Right lung (tissue), 10 donors: ENCODE data around the gene PHEX. TPM values are rescaled to one million over a fixed set of nuclear protein-coding genes. Genes with fewer than 3 reads are reported as not detected.

Source experiments
- DNase-seq, 2 donors: peaks; one replicate each; pipeline ENCODE4 v3.0.0-alpha.2; 2013
- long read RNA-seq, 8 donors: transcript quantifications; one replicate each; lab custom pipeline, GENCODE V29; 2026
- polyA plus RNA-seq, 5 donors: library from polyadenylated mRNA; unstranded; fragments of 120-200 nt; gene quantifications; one replicate each; pipeline versions ENCODE4 v1.2.1 to v1.2.3, GENCODE V29; 2013; ENCODE audit warnings: inconsistent platforms in 1 of 5, low replicate concordance in 1 of 5; ENCODE audit not compliant: insufficient read length in 5 of 5, insufficient read depth in 1 of 5

Gene PHEX
- 10 to 100 TPM in 3 of 5 donors, 1 to 10 TPM in 2; 7.5 to 22.3 (median 10.5) TPM for polyA plus RNA-seq
- long read RNA-seq, donor 1, full-length matches to known transcripts = 1 of 1 reads
- long read RNA-seq, donor 1, partial matches to known transcripts = 0 of 1 reads
- long read RNA-seq, donor 1, other reads (novel, unspliced or antisense) = 0 of 1 reads
- long read RNA-seq, donor 2 = 0 reads
- long read RNA-seq, donor 3, full-length matches to known transcripts = 1 of 1 reads
- long read RNA-seq, donor 3, partial matches to known transcripts = 0 of 1 reads
- long read RNA-seq, donor 3, other reads (novel, unspliced or antisense) = 0 of 1 reads
- long read RNA-seq, donor 4 = 0 reads
- long read RNA-seq, donor 5, full-length matches to known transcripts = 2 of 2 reads
- long read RNA-seq, donor 5, partial matches to known transcripts = 0 of 2 reads
- long read RNA-seq, donor 5, other reads (novel, unspliced or antisense) = 0 of 2 reads
- long read RNA-seq, donor 6 = 0 reads
- long read RNA-seq, donor 7, full-length matches to known transcripts = 1 of 1 reads
- long read RNA-seq, donor 7, partial matches to known transcripts = 0 of 1 reads
- long read RNA-seq, donor 7, other reads (novel, unspliced or antisense) = 0 of 1 reads
- long read RNA-seq, donor 8, full-length matches to known transcripts = 1 of 1 reads
- long read RNA-seq, donor 8, partial matches to known transcripts = 0 of 1 reads
- long read RNA-seq, donor 8, other reads (novel, unspliced or antisense) = 0 of 1 reads

GRCh38 chrX:22032084-22032483 is at the start of gene PHEX:
Gene PHEX (plus strand): TSS chrX:22032325. CDS start chrX:22033006, 681 bp downstream.
- DNase-seq = no peak

- peak; percentile 61 to 72 for DNase-seq
Observed at GRCh38 chrX:21985332-21985777, 46.8 kb upstream of the PHEX start.

- no peak for DNase-seq
Observed at GRCh38 chrX:21986596-21986995, 45.5 kb upstream of the PHEX start.

GRCh38 chrX:21989384-21989783 is 42.7 kb upstream of the PHEX start:
- no peak for DNase-seq

GRCh38 chrX:21990832-21991231 is 41.3 kb upstream of the PHEX start:
- no peak for DNase-seq

GRCh38 chrX:21991504-21991903 is 40.6 kb upstream of the PHEX start:
- DNase-seq = no peak

- DNase-seq = no peak
Observed at GRCh38 chrX:21993265-21993664, 38.9 kb upstream of the PHEX start.

GRCh38 chrX:21996872-21997455 is 35.2 kb upstream of the PHEX start:
- no peak for DNase-seq

GRCh38 chrX:21998037-21998436 is 34.1 kb upstream of the PHEX start:
- no peak for DNase-seq

- DNase-seq = no peak
Observed at GRCh38 chrX:22004866-22005265, 27.3 kb upstream of the PHEX start.

GRCh38 chrX:22012051-22012450 is 20.1 kb upstream of the PHEX start:
- DNase-seq = no peak

- DNase-seq = no peak
Observed at GRCh38 chrX:22012931-22013330, 19.2 kb upstream of the PHEX start.

GRCh38 chrX:22015139-22015750 is 16.9 kb upstream of the PHEX start:
- DNase-seq = no peak

GRCh38 chrX:22021751-22022324 is 10.3 kb upstream of the PHEX start:
- peak; percentile 37 to 40 for DNase-seq

- DNase-seq = no peak
Observed at GRCh38 chrX:22024577-22024976, 7.5 kb upstream of the PHEX start.

GRCh38 chrX:22025751-22026150 is 6.4 kb upstream of the PHEX start:
- DNase-seq = no peak

GRCh38 chrX:22026731-22027130 is 5.4 kb upstream of the PHEX start:
- DNase-seq = no peak

- no peak for DNase-seq
Observed at GRCh38 chrX:22032506-22032905, 381 bp downstream of the PHEX start.

GRCh38 chrX:22033818-22034217 is 1.7 kb downstream of the PHEX start:
- no peak for DNase-seq

GRCh38 chrX:22035236-22035635 is 3.1 kb downstream of the PHEX start:
- DNase-seq = no peak

GRCh38 chrX:22037225-22037624 is 5.1 kb downstream of the PHEX start:
- no peak for DNase-seq
